Effector memory CD4-positive, alpha-beta T cell (primary cell): Measurements from ENCODE around the gene AMACR.

Experiments
- DNase-seq, 3 donors: peaks; one replicate each; pipeline ENCODE4 v3.0.0-alpha.2; 2020
- H3K27ac ChIP-seq: 2 replicates; pipeline ENCODE4 v1.7.0; 2013; ENCODE audit warnings: mild to moderate bottlenecking, low read length, moderate library complexity; ENCODE audit not compliant: insufficient read depth, poor library complexity, severe bottlenecking
- H3K27me3 ChIP-seq: replicated peaks from 2 replicates; pipeline ENCODE4 v1.7.0; 2013; ENCODE audit warnings: mild to moderate bottlenecking, low read length; ENCODE audit not compliant: insufficient read depth, control insufficient read depth, poor library complexity, severe bottlenecking
- H3K36me3 ChIP-seq: 2 replicates; pipeline ENCODE4 v1.7.0; 2013; ENCODE audit warnings: mild to moderate bottlenecking, low read length, moderate library complexity; ENCODE audit not compliant: control insufficient read depth, insufficient read depth
- H3K4me1 ChIP-seq: 2 replicates; pipeline ENCODE4 v1.7.0; 2013; ENCODE audit warnings: low read length, mild to moderate bottlenecking; ENCODE audit not compliant: control insufficient read depth, insufficient read depth, poor library complexity, severe bottlenecking
- H3K4me3 ChIP-seq: 2 replicates; pipeline ENCODE4 v1.7.0; 2013; ENCODE audit warnings: low read length, low read depth, mild to moderate bottlenecking; ENCODE audit not compliant: insufficient read depth, poor library complexity, severe bottlenecking
- H3K9me3 ChIP-seq: 2 replicates; pipeline ENCODE4 v1.7.0; 2013; ENCODE audit warnings: mild to moderate bottlenecking, low read length, moderate library complexity; ENCODE audit not compliant: control insufficient read depth

The AMACR gene

GRCh38 chr5:33997331-33997983 is 10.4 kb downstream of the AMACR start:
- Histone ChIP-seq H3K27ac (no peak overlapping the region), H3K36me3 (peaks cover 6% of the 10 kb centered on the region), H3K4me3 (no peak overlapping the region), H3K9me3 (no peaks in the 10 kb centered on the region), H3K4me1 (no peaks in the 10 kb centered on the region), H3K27me3 (no peaks in the 10 kb centered on the region)
- no peak for DNase-seq

- Histone ChIP-seq H3K9me3 (no peaks in the 10 kb centered on the region), H3K27ac (no peak overlapping the region), H3K4me3 (no peak overlapping the region), H3K27me3 (no peaks in the 10 kb centered on the region), H3K4me1 (no peaks in the 10 kb centered on the region), H3K36me3 (peaks cover 6% of the 10 kb centered on the region)
- DNase-seq, result no peak
Observed at GRCh38 chr5:33995865-33996264, 12.0 kb downstream of the AMACR start.

- peaks cover 6% of the 10 kb centered on the region for H3K36me3 ChIP-seq
- DNase-seq, result no peak
- no peak overlapping the region for H3K4me3 ChIP-seq
Observed at GRCh38 chr5:33994845-33995244, 13.0 kb downstream of the AMACR start.

GRCh38 chr5:33992864-33993263 is 15.0 kb downstream of the AMACR start:
- Histone ChIP-seq H3K36me3 (no peaks in the 10 kb centered on the region), H3K4me1 (no peaks in the 10 kb centered on the region), H3K27ac (no peak overlapping the region), H3K27me3 (no peaks in the 10 kb centered on the region), H3K9me3 (no peaks in the 10 kb centered on the region), H3K4me3 (no peak overlapping the region)
- DNase-seq, result no peak

More at GRCh38 chr5:33994845-33995244, 13.0 kb downstream of the AMACR start:
- Histone ChIP-seq H3K27me3 (no peaks in the 10 kb centered on the region), H3K4me1 (no peaks in the 10 kb centered on the region), H3K9me3 (no peaks in the 10 kb centered on the region), H3K27ac (no peak overlapping the region)

GRCh38 chr5:33985447-33985846 is 22.4 kb downstream of the AMACR start:
- no peaks in the 10 kb centered on the region for H3K27me3 ChIP-seq
- H3K9me3 ChIP-seq, result no peaks in the 10 kb centered on the region
- no peak overlapping the region for H3K27ac ChIP-seq
- H3K4me1 ChIP-seq, result no peaks in the 10 kb centered on the region
- H3K4me3 ChIP-seq, result no peak overlapping the region
- no peak for DNase-seq
- peaks cover 5% of the 10 kb centered on the region for H3K36me3 ChIP-seq

- H3K4me1 ChIP-seq, result no peaks in the 10 kb centered on the region
- no peak within 1 kb of the TSS for H3K4me3 ChIP-seq
- no peaks in the 10 kb centered on the region for H3K9me3 ChIP-seq
- peaks cover 5% of the 10 kb centered on the region for H3K36me3 ChIP-seq
- no peak for DNase-seq
- H3K27me3 ChIP-seq, result no peaks in the 10 kb centered on the region
- no peak within 1 kb of the TSS for H3K27ac ChIP-seq
Observed at GRCh38 chr5:33984671-33985124, 23.2 kb downstream of the AMACR start, which contains the start of gene SLC45A2. Gene SLC45A2, minus strand, starts transcription at chr5:33984693. Its CDS starts 110 bp downstream, at chr5:33984583.

- H3K4me1 ChIP-seq, result no peaks in the 10 kb centered on the region
- DNase-seq, result no peak
- no peaks in the 10 kb centered on the region for H3K27me3 ChIP-seq
- peaks cover 5% of the 10 kb centered on the region for H3K36me3 ChIP-seq
- H3K4me3 ChIP-seq, result no peak overlapping the region
- H3K9me3 ChIP-seq, result no peaks in the 10 kb centered on the region
- H3K27ac ChIP-seq, result no peak overlapping the region
Observed at GRCh38 chr5:33984178-33984577, 23.7 kb downstream of the AMACR start.

- no peaks in the 10 kb centered on the region for H3K27me3 ChIP-seq
- no peaks in the 10 kb centered on the region for H3K36me3 ChIP-seq
- no peaks in the 10 kb centered on the region for H3K9me3 ChIP-seq
- no peaks in the 10 kb centered on the region for H3K4me1 ChIP-seq
- no peak overlapping the region for H3K27ac ChIP-seq
- no peak for DNase-seq
- H3K4me3 ChIP-seq, result no peak overlapping the region
Observed at GRCh38 chr5:33981408-33982162, 26.3 kb downstream of the AMACR start.

- H3K27ac ChIP-seq, result no peak overlapping the region
- no peaks in the 10 kb centered on the region for H3K4me1 ChIP-seq
- H3K9me3 ChIP-seq, result no peaks in the 10 kb centered on the region
- H3K27me3 ChIP-seq, result no peaks in the 10 kb centered on the region
- no peaks in the 10 kb centered on the region for H3K36me3 ChIP-seq
- no peak overlapping the region for H3K4me3 ChIP-seq
- DNase-seq, result no peak
Observed at GRCh38 chr5:33980030-33980429, 27.8 kb downstream of the AMACR start.

GRCh38 chr5:33978306-33978705 is 29.5 kb downstream of the AMACR start:
- Histone ChIP-seq H3K27ac (no peak overlapping the region), H3K4me3 (no peak overlapping the region), H3K27me3 (no peaks in the 10 kb centered on the region), H3K4me1 (no peaks in the 10 kb centered on the region), H3K36me3 (no peaks in the 10 kb centered on the region), H3K9me3 (no peaks in the 10 kb centered on the region)
- no peak for DNase-seq
